Inflammatory macrophage (primary cell): ENCODE measurements around the gene KLF15.

Experiments used
- DNase-seq, 2 donors: peaks; one replicate each; pipeline ENCODE4 v3.0.0-alpha.2; 2020 to 2022

KLF15 gene

DNA sequence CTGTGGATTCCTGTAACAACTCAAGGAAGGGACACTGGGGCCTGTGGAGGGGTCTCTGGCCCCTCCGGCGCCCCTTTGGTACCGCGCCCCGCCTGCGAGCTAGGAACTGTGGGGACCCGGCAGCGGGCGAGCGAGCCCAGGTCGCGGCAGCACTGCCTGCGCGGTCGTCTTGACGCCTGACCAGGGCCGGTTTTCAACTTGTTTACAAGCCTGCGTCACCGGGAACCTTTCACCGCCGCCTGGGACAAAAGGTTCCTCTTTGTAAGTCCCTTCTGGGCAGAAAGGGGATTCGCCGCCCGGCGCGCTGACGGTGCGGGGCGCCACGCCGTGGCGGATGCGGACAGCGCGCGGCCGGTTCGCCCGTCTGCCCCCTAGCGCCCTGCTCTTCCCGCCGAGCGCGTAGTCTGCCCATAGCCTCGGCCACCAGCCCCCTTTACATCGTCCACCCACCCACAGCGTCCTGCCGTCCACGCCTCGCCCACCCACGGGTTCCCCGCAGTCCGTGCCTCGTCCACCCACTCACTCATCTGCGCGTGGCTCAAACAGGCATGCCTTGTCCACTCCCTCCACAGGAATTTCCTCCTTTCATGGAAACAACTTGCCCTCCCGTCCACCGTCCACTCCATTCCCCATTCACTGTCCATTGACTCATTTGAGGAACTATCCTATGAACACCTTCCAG lies 32.0 kb upstream of the KLF15 start:
- DNase-seq = peak; percentile 93 to 96

GRCh38 chr3:126381966-126382365 lies 24.8 kb upstream of the KLF15 start:
- no peak for DNase-seq

DNA sequence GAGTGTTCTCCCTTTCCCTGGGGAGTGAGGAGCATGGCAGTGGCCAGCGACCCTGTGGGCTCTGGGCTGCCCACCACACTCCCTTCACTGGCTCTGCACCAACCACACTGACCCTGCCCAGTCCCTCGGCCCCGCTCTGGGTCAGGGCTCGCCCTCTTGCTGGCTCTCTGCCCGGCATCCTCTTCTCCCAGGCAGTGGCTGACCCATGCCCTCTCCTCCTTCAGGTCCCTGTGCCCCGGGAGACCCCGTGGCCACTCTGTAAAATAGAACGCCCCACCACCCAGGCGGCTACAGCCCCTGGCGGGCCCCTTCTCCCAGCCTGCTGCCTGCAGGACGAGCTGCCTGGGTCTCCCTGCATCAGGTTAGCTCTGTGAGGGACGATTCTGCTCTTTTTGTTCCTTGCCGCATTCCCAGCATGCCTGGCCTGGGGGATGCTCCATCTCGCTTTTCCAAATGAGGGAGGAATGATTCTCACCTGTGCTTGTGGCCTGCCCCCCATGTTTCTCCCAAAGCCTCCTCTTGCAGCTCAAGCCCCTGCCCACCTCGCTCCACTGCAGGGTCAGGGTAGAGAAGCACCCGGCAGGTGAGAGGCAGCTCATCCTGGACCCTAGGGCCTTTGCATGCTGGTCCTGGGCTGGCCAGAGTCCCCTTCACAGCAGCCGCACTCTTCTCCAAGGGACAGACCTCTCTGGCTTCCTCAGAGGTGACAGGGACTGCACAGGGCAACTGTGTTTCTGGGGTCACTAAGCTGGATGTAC lies 23.0 kb upstream of the KLF15 start:
- no peak for DNase-seq

GRCh38 chr3:126378341-126378751 lies 21.1 kb upstream of the KLF15 start:
- no peak for DNase-seq

GRCh38 chr3:126377211-126377610 lies 20.0 kb upstream of the KLF15 start:
- no peak for DNase-seq

DNA sequence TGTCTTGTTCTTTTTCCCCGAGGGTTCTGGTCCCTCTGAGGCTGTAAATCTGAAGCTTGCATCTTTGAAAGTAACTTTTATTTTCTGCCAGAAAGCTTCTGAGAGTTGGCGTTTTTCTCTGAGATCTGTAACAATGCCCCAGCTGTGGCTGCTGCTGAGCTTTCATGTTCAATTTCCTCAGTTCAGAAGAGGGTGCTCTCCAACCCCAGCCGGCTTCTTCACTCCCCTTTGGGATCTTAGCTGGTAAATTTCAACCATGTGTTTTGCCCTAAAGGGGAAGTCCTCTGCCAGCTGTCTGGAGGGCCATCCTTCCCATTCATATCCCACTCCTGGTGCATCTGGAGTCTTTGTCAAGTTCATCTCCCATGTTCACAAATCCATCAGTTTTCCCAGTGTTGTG lies 19.2 kb upstream of the KLF15 start:
- no peak for DNase-seq

DNA sequence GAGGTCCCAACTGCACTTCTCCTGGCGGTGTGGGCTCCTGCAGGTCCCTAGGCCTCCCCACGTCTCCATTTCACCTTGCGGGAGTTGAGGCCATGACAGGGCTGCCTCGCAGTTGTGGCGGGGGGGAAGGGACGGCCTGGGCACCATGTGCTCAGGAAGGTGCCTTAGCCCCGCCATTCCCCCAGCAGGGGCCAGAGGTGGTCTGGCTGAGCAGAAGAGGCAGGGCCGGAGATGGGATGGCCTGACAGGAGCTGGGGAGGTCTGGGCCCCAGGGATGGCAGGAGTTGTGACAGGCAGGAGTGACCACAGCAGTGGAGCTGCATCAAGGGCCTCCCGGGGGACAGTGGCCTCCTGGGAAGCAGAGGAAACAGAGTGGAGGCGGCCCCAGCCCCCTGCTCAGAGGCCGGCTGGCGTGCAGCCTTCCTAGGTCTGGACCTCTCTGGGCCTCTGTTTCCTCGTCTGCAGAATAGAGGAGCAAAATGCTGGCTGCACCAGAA lies 18.7 kb upstream of the KLF15 start:
- DNase-seq = no peak

GRCh38 chr3:126373682-126374601 lies 16.7 kb upstream of the KLF15 start:
- no peak for DNase-seq

- DNase-seq = no peak
These were observed 16.0 kb upstream of the KLF15 start for GRCh38 chr3:126373146-126373613.

- no peak for DNase-seq
These were observed 15.4 kb upstream of the KLF15 start for GRCh38 chr3:126372413-126373145.

DNA sequence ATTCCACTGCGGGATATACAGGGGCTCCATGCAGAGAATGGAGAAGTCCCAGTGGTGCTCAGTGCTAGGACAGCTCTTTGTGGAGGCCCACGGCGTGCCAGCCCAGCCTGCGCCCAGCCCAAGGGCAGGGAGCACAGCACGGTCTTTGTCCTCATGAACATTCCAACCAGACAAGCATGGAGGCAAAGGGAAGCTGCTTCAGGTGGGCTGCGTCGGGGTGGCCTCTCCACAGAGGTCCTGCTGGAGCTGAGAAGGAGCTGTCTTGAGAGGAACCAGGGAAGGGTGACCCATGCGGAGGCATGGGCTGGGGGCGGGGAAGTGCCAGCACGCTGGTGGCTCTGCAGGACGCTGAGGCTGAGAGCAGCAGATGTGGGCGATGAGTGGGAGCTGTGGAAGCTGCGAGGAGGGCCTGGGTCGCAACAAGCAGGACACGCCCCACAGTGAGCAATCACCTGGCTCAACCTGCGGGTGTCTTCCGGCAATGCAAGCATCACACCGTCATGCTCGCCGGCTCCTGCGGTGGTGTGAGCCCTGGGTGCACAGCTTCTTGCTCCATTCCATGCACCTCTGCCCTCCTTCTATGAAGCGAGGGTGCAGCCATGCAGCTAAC lies 14.0 kb upstream of the KLF15 start:
- no peak for DNase-seq

GRCh38 chr3:126370606-126371005 lies 13.4 kb upstream of the KLF15 start:
- DNase-seq = no peak

DNA sequence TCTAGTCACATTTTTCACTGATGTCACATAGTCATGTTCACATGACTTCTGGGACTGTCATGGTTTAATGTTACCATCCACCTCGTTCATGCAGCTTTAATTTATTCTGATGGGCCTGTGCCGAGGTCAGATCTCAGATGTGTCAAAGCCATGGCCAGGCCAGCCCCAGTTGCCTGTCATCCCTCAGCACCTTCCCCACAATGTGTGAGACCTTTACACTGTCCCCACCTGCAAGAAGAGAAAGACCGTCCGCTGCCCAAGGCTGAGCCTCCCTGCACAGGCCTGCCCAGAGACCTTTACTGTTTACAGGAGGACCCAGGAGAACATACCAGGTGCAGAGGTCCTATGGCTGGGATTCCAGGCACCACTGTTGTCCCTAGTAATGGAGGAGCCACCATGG lies 12.8 kb upstream of the KLF15 start:
- DNase-seq = no peak

- DNase-seq = no peak
These were observed 12.3 kb upstream of the KLF15 start for GRCh38 chr3:126369490-126369889.

- no peak for DNase-seq
These were observed 10.2 kb upstream of the KLF15 start for GRCh38 chr3:126367316-126367805.

GRCh38 chr3:126365351-126366277 lies 8.4 kb upstream of the KLF15 start:
- DNase-seq = no peak

DNA sequence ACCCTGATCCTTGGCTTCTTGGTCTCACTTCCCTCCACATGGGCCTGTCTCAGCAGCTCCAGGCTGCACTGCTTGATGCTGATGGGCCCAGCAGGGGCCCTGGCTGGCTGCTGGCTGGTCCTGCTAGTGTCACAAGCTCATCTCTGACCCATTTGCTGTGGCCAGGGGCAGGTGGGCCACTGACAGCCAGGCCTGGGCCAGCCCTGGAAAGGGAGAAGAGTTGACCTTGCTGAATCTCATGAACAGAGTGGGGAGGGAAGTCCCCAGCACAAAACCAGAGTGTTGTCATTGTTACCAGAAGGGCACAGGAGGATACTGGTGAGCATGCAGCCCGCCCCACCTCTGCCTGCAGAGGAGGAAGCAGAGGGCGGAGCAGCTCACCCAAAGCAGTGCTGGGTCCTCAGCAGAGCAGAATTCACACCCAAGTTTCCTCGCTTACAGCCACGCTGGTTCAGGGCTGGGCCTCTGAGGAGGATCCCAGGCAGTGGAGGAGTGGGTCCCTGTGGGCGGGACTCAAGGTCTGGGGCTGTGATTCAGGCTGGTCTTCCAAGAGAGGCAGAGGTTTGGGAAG lies 7.6 kb upstream of the KLF15 start:
- DNase-seq = no peak

DNA sequence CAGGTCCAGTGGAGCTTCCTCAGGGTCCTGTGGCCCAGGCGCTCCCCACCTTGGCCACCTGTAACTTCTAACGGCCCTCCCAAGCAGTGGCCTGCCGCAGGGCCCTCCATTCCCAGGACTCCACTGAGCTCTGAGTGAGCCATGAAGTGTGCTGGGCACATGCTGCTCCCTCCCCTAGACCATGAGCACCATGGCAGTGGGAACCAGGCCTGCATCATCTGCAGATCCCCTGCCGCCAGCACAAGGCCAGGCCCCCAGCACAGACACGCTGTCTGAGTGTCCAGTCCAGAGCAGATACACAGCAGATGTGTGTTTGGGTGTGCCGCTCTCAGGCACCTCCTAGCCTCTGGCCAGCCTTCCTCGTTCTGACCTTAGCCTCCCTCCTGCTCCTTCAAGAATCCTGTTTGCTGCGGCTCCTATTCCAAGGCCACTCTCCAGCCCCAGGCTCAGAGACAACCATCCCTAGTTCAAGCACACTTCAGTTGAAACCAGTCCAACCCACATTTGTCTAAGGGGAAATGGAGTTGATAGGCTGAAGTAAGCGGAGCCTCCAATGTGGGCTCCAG lies 7.0 kb upstream of the KLF15 start:
- no peak for DNase-seq

GRCh38 chr3:126361211-126361610 lies 4.0 kb upstream of the KLF15 start:
- no peak for DNase-seq

DNA sequence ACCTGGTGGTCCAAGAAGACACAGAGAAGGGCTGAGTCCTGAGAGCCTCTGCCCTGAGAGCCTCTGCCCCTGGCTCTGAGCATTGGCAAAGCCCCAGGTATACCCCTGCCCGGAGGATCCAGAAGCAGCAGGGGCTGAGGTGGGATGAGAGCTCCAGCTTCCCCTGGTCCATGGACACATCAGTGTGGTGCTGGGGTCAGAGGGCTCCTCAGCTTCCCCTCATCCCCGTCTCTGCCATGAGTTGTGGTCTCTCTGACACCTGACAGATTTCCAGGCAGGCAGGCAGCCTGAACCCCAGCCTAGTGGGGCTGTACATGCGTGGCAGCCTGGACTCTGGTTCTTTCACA lies 3.5 kb upstream of the KLF15 start:
- DNase-seq = no peak
